IPS DF 4.7 (cell line): ENCODE results near the gene ZSCAN9.
A peak's percentile ranks its signal among the peaks of the same experiment; 100 is the strongest.

Experiments used
- DNase-seq: peaks from one replicate; pipeline ENCODE4 v3.0.0-alpha.2; 2013; ENCODE audit warnings: low spot score; ENCODE audit errors: extremely low read depth

ZSCAN9 gene

DNA sequence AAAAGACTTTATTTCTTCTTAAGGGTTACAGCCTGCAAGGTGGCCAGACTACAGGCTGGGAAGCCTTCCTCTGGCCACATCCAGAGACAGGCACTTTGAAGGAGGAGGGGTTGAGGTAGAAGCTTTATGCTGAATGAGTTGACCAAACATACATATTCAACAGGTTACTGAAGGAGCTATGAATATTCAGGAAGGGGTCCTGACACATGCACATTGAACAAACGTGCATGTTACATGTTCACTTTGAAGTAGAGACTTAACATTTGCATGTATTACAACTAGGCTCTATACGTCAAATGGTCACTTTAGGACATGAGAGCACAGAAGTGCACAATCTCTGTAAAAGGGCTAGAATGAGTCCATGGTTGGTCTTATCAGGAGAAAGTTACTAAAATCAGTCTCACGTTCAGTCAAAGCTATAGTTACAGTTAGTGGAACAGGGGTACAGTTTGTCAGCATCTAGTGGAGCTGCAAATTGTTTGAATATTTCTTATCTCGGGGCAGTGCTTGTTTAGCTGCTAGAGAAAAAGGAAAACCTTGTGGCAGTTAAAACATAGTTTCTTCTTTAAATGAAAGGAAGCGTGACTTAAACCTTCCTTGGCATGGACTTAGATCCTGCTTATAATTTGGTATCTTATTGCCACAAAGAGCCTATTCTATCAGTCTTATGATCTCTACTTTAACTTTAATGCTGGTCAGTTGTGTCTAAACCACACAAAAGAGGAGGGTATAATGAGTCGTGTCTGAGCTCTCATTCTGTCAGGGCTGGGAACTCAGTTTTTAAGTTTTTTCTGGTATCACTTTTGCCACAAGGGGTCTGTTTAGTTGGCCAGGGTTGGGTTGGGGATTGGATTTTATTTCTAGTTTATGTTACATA is 4.6 kb upstream of the ZSCAN9 start:
- no peak for DNase-seq

DNA sequence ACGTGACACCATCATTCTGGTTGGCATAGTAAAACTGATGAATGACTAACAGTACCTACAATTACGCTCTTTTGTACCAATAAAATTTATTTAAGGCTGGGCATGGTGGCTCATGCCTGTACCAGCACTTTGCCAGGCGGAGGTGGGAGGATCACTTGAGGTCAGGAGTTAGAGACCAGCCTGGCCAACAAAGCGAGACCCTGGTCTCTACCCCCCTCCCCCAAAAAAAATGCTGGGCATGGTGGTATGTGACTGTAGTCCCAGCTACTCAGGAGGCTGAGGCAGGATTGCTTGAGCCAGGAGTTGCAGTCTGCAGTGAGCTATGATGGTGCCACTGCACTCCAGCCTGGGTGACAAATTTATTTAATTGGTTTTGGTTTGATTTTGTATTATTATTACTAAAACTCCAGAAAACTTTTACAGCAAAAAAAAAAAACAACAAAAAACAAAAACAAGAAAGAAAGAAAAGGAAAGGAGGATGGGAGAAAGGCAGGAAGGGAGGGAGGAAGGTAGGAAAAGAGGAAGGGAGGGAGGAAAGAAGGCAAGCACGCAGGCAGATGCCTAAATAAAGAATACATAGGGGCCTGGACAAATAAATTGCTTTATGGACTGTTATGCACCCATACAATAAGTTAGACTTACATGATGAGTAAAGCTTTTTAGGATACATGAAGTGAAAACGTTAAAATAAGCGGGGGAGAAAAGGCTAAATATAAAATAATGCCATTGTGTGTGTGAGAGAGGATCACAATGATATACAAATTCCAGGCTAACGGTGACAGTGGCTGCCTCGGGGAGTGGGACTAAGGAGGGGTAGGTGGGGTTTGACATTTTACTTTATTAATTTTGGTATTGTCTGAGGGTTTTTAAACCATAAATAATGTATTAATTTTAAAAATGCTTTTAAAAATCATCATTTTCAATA is 682 bp upstream of the ZSCAN9 start:
- DNase-seq, result no peak

DNA sequence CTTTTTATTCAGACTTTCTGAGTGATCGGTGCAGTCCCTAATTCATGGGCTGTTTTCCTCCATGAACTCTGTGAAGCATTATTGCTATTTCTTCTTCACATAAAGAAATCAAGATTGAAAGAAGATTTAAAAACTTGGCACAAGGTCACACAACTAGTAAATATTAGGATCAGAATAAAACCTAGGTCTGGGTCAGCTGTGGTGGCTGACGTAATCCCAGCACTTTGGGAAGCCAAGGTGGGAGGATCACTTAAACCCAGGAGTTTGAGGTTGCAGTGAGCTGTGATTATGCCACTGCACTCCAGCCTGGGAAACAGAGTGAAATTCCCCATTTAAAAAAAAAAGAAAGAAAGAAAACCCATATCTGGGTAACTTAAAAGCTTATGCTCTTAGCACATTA is 1.4 kb downstream of the ZSCAN9 start:
- no peak for DNase-seq

DNA sequence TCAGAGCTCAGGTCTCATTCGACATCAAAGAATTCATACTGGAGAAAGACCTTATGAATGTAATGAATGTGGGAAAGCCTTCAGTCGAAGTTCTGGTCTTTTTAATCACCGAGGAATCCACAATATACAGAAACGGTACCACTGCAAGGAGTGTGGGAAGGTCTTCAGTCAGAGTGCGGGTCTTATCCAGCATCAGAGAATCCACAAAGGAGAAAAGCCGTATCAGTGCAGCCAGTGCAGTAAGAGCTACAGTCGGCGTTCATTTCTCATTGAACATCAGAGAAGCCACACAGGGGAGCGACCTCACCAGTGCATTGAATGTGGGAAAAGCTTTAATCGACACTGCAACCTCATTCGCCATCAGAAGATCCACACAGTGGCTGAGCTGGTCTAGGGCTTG is 7.7 kb downstream of the ZSCAN9 start:
- DNase-seq, result no peak

DNA sequence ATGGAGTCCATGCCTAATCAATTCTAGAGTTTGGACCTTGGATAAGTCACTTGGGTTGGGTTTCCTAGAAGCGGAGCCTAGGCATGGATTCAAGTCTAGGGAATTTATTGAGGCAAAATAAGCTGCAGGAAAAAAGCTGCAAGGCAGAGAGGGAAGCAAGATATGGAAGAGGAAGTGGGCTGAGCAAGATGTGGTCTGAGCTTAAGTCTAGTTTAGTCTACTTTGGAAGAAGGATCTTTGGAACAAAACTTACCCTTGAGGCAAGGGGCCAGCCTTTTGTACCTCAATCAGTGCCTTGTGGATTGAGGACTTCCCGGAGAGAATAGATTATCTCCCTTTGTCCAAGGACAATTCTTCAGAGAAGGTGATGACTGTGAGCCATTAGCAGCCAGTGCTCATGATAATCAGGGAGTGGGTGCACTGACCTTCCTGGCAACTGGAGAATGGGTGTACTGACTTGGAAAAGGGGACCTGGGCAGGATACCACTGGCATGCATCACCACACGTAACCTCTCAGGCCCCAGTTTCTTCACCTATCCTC is 10.9 kb downstream of the ZSCAN9 start:
- DNase-seq, result no peak

DNA sequence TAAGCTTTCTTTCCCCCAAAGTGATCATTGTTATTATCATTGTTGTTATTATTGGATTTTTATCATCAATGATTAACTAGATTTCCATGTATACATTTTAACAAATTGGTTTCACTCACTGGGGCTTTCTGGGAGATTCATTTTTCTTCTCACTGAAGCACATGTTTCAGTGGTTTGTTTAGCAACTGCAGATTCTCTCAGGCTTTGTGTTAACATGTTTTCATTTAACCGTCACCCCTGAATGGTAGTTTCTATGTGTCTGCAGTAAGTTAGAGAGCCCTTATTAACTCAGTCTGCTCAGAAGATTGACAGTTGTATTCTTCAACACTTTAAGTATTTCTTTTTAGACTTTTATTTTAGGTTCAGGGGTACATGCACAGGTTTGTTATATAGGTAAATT is 14.6 kb downstream of the ZSCAN9 start:
- DNase-seq, result no peak

DNA sequence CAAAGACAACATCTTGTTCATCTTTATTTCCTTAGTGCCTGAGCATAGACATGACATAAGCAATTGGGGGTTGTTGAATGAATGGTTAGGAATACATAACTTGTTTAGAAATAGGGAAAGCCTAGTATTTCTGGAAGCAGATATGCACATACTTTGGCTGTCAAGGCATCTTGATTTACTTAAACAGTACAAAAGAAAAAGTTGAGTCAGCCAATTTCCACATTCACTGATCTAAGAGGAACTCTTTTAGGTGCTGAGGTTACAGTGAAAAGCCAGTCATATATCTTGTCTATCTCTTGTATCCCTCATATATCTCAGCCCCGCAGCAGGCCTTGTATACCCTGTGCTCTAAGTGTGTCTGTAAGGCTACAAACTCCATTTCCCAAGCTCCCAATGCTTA is 15.4 kb downstream of the ZSCAN9 start:
- no peak for DNase-seq

DNA sequence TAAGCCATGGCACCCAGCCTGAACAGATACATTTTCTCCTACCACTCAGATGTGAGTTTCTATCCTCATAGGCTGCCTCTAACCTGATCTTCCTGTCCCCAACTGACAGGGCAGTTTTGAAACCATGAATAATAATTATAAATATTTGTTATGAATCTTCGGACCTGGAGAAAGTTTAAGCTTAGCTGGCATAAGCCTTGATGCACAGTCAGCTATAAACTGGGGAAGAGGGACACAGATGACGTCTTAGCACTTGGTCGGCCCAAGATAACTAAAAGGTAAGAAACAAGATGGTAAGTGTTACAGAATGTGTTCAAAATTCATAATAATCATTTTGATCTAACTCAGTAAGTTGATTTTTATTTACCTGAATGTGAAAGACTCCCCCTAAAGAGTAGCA is 18.9 kb downstream of the ZSCAN9 start:
- no peak for DNase-seq

DNA sequence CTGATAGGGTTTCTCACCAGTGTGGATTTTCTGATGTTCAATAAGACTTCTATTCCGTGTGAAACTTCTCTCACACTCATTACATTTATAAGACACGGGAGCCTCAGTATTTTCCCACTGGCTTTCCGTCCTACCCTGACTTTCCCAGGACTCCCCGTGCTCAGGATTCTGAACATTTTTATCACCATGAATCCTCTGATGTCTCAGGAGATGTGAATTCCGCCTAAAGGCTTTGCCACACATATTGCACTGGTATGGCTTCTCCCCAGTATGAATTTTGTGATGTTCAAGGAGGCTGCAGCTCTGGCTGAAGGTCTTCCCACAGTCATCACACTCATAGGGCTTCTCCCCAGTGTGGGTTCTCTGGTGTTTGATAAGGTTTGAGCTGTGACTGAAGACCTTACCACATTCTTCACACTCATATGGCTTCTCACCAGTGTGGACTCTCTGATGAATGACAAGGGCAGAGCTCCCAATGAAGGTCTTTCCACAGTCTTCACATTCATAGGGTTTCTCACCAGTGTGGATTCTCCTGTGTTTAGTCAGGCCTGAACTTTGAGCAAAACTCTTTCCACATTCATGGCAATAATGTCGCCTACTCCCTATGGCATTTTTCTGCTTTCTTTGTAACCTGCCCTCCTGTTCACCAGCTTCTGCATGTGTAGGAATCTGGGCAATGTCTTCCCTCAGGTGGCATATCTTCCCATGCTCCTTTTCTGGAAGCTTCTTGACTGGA is 20.3 kb downstream of the ZSCAN9 start:
- no peak for DNase-seq

DNA sequence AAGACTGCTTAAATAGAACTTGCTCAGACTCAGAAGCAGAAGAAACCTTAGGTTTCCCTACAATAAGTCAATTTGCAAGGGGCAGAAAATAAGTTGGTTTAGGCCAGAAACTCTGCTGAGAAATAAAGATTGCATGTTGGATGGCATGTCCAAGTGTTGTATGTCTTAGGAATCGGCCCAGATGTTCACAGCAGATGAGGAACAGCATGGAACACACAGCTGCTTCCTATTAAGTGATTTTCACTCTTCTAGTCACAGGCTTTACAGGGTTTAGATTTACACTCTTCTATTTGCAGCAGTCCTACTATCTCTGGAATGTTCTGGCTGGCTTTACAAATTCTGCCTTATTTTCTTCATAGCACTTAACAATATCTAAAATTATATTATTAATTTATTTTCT is 23.8 kb downstream of the ZSCAN9 start:
- DNase-seq, result no peak

DNA sequence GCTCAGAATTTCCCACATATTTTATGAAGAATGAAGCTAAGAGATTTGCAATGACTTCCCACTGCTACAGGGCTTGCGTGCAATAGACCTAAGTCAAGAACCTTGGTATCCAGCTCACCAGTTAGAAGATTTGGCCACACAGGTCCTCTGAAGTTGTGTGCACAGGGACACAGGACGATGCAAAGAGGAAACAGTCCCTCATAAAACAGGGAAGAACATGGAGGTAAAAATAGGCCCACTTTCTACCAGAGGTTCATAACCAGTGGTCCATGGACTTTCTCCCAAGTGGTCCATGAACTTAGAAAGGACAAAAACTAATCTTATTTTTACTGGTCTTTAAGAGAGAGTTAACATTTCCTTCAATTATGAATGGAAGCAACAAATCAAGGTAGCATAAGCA is 25.7 kb downstream of the ZSCAN9 start:
- DNase-seq, result no peak

DNA sequence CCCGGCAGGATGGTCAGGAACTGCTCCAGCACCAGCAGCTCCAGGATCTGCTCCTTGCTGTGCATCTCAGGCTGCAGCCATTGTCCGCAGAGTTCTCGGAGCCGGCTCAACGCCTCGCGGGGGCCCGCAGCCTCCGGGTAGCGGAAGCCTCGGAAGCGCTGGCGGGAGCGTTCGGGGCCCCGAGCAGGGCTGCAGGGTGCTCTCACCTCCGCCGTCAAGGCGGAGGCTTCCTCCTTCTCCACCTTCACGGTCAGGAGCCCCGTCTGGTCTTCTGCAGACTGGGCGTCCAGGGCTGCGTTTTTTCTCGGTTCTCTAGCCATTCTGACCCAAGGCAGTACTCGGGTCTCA is 26.6 kb downstream of the ZSCAN9 start:
- DNase-seq, result no peak

DNA sequence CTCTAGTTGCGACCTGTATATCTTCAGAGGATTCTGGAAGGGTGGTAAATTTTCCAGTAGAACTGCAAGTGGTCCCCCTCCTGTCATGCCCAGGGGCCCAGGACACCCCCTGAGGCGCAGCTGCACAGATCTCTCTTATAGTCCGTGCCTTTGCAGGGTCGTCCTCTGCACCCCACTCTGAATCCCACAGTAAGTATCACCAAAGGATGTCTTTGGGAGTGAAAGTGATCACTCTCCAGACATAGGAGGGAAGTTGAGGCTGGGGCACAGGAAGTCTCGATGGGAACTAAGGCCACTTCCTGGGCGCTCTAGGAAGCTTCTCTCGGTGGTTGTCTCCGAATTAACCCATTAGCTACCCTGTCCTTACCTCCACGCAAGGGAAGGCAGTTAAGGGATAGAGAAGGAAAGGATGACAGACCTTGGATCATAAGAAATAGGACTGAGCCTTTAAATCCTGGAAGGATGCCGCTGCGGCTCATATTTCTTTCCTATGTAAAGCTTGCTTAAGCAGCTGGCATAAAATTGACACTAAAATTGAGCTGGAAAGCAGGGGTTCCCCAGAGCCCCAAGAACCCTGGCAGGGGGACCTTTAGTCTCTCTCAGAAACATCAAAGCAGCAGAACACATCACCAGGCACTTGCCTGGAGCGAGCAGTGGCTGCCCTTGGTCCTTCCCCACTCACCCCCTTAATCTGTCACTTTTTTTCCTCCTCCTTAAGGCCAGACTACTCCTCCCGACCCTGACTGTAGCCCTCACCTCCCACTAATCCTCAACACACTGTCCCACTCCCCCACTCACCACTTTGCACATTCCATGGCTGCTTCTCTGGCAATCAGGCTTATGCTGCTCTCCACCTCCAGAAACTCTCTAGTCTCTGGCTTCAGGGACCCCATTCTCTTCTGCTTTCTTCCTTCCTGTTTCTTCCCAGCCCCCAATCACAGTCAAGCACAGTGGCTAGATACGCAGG is 27.2 kb downstream of the ZSCAN9 start, which contains the start of gene ZKSCAN4:
Gene ZKSCAN4, minus strand, starts transcription at position 261 of the 967 bp plus-strand sequence. CDS start 289 bp downstream, outside the sequence.
- peak; percentile 87 for DNase-seq

DNA sequence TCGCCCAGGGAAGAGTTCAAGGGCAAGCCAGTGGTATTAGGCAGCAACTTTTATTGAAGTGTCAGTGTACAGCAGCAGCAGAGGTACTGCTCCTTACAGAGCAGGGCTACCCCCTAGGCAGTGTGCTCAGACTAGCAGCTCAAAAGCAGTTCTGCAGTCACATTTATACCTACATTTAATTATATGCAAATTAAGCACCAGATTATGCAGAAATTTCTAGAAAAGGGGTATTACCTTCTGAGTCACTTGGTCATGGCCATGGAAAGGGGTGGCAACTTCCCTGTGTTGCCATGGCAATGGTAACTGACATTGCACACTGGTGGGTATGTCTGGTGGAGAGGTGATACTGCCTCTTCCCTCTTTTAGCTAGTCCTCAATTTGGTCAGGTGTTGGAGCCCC is 29.0 kb downstream of the ZSCAN9 start:
- DNase-seq, result no peak

DNA sequence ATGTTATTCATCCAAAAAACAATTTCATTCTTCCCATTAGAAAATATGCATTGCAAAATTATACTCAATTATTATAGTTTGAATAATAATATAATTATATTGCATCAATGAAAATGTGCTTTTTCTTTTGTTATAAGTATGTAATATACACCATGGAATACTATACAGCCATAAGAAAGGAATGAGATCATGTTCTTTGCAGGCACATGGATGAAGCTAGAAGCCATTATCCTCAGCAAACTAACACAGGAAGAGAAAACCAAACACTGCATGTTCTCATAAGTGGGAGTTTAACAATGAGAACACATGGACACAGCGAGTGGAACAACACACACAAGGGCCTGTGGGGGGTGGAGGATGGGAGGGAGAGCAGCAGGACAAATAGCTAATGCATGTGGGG is 32.0 kb downstream of the ZSCAN9 start:
- DNase-seq, result no peak

DNA sequence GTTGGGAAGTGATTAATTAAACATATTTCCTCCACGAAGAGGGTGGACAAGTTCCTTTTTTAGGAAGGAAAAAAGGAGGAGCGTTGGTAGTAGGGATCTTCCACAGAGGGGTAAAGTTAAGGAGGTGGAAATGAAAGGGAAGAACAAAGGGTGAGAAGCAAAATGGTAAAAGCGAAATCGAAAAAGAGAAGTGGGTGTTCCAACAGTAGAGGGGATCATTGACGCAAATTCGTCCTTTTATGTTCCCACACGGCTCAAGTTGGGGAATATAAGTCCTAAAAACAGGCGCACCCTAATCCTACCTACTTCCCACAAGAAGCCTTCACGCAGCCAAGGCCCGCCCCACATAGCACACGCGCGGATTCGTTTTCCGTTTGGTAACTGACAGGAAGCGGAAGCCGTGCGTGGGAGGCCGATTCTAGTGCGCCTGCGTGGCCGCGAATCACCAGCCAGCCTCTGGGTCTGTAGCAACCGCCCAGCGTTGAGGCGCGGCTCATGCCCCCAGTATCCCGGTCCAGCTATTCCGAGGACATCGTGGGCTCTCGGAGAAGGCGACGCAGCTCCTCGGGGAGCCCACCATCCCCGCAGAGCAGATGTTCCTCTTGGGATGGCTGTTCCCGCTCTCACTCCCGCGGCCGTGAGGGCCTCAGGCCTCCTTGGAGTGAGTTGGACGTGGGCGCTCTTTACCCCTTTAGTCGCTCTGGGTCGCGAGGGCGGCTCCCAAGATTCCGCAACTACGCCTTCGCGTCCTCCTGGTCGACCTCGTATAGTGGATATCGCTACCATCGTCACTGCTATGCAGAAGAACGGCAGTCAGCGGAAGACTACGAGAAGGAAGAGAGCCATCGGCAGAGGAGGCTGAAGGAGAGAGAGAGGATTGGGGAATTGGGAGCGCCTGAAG is 34.1 kb downstream of the ZSCAN9 start, which contains the start of gene NKAPL:
Gene NKAPL, plus strand, starts transcription at position 421 of the 901 bp plus-strand sequence. Its CDS starts 75 bp downstream, at position 496.
- DNase-seq, result no peak

DNA sequence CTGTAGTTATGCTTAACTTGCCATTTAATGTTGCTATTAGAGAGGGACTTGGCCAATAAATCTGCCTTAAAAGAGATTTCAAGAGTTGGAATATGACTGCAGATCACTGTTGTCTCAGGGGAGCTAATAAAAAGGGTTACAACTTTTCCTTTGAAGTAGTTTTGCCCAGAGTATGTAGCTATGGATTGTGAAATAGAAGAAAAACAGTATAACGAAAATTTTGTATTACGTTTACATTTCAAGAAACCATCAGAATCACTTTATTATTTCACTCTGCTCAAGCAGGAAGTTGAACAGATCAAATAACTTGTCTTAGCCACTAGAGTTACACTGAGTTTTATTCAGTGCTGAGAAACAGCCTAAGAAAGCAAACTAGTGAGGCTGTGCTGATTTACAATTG is 38.8 kb downstream of the ZSCAN9 start:
- no peak for DNase-seq

DNA sequence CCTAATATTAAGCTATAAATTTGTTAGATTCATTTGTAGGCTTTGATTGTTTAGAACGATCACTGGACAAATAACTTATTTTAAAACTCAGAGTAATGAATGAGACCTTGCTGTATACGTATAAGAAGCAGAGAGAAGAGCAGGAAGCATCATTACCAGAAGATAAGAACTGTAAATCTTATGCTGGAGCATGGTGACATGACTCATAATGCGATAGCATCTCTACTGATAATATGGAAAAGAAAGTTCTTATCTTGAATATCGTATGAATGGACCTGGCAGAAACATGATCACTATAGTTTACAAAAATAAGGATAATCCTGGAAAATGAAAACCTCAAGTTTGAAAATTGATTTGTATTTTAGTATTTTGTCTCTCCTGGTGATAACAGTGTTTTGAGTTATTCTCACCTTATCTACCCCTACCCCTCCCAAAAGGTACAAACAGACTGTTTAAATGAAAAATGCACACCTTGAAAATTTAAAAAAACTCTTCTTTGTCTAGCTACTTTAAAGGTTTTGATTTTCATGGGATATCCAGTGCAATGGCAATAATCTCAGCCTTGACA is 39.8 kb downstream of the ZSCAN9 start:
- DNase-seq, result no peak

DNA sequence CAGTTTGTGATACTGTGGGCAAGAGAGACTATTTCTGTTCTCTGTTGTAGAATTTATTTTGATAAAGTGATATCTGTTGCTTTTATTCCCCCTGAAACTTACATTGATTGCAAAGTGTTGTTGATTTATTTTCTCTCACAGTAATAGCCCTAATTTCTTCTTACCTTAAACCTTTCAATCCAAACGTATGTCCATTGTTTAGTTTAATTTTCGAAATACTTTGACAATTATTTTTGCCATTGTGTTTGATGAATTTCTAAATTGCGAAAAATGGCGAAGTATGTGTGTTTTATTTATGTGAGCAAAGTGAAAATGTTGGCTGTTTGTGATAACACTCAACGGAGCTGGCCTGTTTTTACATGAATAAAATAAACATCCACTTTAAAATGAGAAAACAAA is 41.5 kb downstream of the ZSCAN9 start:
- no peak for DNase-seq
